Osteoblast (primary cell): ENCODE measurements around the gene TECR. TPM values are rescaled to one million over a fixed set of nuclear protein-coding genes. Genes with fewer than 3 reads are reported as not detected.

ENCODE experiments used
- DNase-seq: peaks from one replicate; pipeline ENCODE4 v3.0.0; 2011; ENCODE audit warnings: low spot score, mixed read lengths; ENCODE audit not compliant: insufficient read length; ENCODE audit errors: missing footprints
- H2AFZ ChIP-seq: 2 replicates; pipeline ENCODE4 v1.6.0; 2011; ENCODE audit warnings: mild to moderate bottlenecking, low read length
- H3K27ac ChIP-seq: 2 replicates; pipeline ENCODE4 v1.5.1; 2011; ENCODE audit warnings: mild to moderate bottlenecking, low read depth, low read length, moderate library complexity
- H3K27me3 ChIP-seq: 2 replicates; pipeline ENCODE4 v1.6.0; 2012; ENCODE audit warnings: mild to moderate bottlenecking, control low read depth, inconsistent platforms, low read length, moderate library complexity; ENCODE audit not compliant: insufficient read depth
- H3K36me3 ChIP-seq: 2 replicates; pipeline ENCODE4 v1.5.1; 2011; ENCODE audit warnings: mild to moderate bottlenecking, low read length, control low read depth, moderate library complexity; ENCODE audit not compliant: insufficient read depth
- H3K4me1 ChIP-seq: 2 replicates; pipeline ENCODE4 v1.5.1; 2011; ENCODE audit warnings: mild to moderate bottlenecking, low read length, control low read depth, moderate library complexity; ENCODE audit not compliant: insufficient read depth
- H3K4me2 ChIP-seq: 2 replicates; pipeline ENCODE4 v1.6.0; 2011; ENCODE audit warnings: mild to moderate bottlenecking, low read length; ENCODE audit not compliant: insufficient read depth
- H3K4me3 ChIP-seq: fragments of 200-600 bp; sonication (generic); 3 replicates; pipeline ENCODE4 v1.5.1; 2012; ENCODE audit warnings: mild to moderate bottlenecking, low read length, inconsistent platforms; ENCODE audit not compliant: insufficient read depth
- H3K79me2 ChIP-seq: 2 replicates; pipeline ENCODE4 v1.6.0; 2012; ENCODE audit warnings: mild to moderate bottlenecking, low read length, control low read depth, inconsistent platforms; ENCODE audit not compliant: insufficient read depth
- H3K9me3 ChIP-seq: 2 replicates; pipeline ENCODE4 v1.5.1; 2011; ENCODE audit warnings: low read depth, low read length, control low read depth
- H4K20me1 ChIP-seq: 2 replicates; pipeline ENCODE4 v1.6.0; 2012; ENCODE audit warnings: mild to moderate bottlenecking, low read length, control low read depth; ENCODE audit not compliant: insufficient read depth
- total RNA-seq: library from RNA; depleted of rRNA; stranded (reverse); fragments of >200 nt; gene quantifications from 2 replicates; pipeline ENCODE4 v1.2.3, GENCODE V29; 2012
- TF ChIP-seq, protein P1 (sequence below): IDR thresholded peaks from 2 replicates; pipeline ENCODE4 v1.5.1; 2011; ENCODE audit warnings: mild to moderate bottlenecking, low read depth, low read length, moderate library complexity; ENCODE audit errors: extremely low read depth

Gene TECR
- total RNA-seq, 1 donor = 41.6 TPM

DNA sequence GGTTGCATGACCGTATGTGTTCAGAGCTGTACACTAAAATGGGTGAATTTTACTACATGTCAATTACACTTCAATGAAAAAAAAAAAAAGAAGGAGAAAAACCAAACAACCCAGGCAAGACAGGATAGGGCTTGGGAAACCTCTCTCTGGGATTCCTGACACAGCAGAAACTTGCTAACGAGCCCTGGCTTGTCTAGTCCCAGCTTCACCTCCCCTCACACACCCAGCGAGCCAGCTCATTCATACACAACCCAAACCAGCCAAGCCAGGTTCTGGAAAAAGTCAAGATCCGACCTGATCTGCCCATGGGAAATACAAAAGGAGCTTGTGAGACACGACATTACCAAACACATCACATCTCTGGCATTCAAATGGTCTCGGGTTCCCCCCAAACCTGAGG is 3.7 kb upstream of the TECR start:
- no peak overlapping the region for H3K4me3 ChIP-seq
- H3K4me2 ChIP-seq = no peak overlapping the region
- peaks cover 23% of the 10 kb centered on the region for H3K4me1 ChIP-seq
- TF ChIP-seq, protein P1, sequence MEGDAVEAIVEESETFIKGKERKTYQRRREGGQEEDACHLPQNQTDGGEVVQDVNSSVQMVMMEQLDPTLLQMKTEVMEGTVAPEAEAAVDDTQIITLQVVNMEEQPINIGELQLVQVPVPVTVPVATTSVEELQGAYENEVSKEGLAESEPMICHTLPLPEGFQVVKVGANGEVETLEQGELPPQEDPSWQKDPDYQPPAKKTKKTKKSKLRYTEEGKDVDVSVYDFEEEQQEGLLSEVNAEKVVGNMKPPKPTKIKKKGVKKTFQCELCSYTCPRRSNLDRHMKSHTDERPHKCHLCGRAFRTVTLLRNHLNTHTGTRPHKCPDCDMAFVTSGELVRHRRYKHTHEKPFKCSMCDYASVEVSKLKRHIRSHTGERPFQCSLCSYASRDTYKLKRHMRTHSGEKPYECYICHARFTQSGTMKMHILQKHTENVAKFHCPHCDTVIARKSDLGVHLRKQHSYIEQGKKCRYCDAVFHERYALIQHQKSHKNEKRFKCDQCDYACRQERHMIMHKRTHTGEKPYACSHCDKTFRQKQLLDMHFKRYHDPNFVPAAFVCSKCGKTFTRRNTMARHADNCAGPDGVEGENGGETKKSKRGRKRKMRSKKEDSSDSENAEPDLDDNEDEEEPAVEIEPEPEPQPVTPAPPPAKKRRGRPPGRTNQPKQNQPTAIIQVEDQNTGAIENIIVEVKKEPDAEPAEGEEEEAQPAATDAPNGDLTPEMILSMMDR = no peak
- H3K9me3 ChIP-seq = no peaks in the 10 kb centered on the region
- H3K27ac ChIP-seq = no peak overlapping the region
- no peaks in the 10 kb centered on the region for H4K20me1 ChIP-seq
- no peaks in the 10 kb centered on the region for H3K27me3 ChIP-seq
- peaks cover 10% of the 10 kb centered on the region for H3K79me2 ChIP-seq
- H3K36me3 ChIP-seq = no peaks in the 10 kb centered on the region
- H2AFZ ChIP-seq = no peak overlapping the region
- no peak for DNase-seq

DNA sequence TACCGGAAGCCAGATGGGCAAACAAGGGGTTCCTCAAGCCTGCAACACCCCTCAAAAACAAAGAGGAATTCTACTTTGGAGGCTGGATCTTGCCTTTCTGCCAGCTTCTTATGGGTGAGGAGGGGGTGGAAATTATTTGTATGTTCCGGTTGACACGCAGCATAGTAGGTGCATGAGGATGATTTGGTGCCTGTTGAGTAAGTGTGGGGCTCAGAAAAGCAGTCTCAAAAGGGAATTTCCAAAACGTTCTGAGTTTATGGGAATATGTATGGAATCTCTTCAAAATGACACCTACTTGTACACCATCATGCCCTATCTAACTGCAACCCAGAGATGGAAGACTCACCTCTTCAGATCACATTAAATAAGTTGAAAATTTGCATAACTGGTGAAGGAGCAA is 3.0 kb upstream of the TECR start:
- H4K20me1 ChIP-seq = no peaks in the 10 kb centered on the region
- no peak overlapping the region for H2AFZ ChIP-seq
- no peak overlapping the region for H3K4me2 ChIP-seq
- peaks cover 17% of the 10 kb centered on the region for H3K79me2 ChIP-seq
- H3K27ac ChIP-seq = no peak overlapping the region
- no peaks in the 10 kb centered on the region for H3K27me3 ChIP-seq
- H3K9me3 ChIP-seq = no peaks in the 10 kb centered on the region
- TF ChIP-seq, protein P1 = no peak
- no peak overlapping the region for H3K4me3 ChIP-seq
- DNase-seq = no peak
- no peaks in the 10 kb centered on the region for H3K36me3 ChIP-seq
- peaks cover 23% of the 10 kb centered on the region for H3K4me1 ChIP-seq

DNA sequence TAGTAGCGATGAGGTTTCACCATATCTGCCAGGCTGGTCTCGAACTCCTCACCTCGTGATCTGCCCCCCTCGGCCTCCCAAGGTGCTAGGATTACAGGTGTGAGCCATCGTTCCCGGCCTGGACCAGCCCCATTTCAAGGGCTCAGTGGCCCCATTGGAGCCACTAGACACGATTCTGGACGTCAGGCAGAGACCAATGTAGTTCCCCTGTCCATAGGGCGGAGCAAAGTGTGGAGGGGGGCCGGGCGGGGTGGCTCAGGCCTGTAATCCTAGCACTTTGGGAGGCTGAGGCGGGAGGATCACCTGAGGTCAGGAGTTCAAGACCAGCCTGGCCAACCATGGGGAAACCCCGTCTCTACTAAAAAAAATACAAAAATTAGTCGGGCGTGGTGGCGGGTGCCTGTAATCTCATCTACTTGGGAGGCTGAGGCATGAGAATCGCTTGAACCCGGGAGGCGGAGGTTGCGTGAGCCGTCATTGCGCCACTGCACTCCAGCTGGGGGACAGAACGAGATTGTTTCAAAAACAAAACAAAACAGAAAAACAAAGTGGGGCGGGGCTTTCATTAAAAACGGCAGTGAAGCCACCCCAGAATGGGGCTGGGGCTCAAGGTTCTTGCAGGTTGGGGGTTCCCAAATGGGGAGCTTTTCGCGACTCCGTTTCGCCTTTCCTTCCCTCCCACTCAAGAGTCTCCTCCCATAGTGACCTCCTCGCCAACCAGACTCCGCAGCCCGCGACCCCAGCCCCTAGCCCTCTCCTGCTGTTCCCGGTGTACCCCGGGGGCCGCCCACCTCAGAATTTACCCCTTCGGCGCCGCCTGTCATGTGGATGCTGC is 758 bp upstream of the TECR start:
- Histone ChIP-seq H3K27ac (peak overlapping the region; percentile 80), H3K4me3 (peak overlapping the region; percentile 91), H3K27me3 (no peaks in the 10 kb centered on the region), H3K9me3 (no peaks in the 10 kb centered on the region), H3K36me3 (no peaks in the 10 kb centered on the region), H3K4me2 (peak overlapping the region; percentile 91), H4K20me1 (no peaks in the 10 kb centered on the region), H2AFZ (peak overlapping the region; percentile 92), H3K79me2 (peaks cover 34% of the 10 kb centered on the region), H3K4me1 (peaks cover 18% of the 10 kb centered on the region)
- TF ChIP-seq, protein P1 = no peak
- no peak for DNase-seq

DNA sequence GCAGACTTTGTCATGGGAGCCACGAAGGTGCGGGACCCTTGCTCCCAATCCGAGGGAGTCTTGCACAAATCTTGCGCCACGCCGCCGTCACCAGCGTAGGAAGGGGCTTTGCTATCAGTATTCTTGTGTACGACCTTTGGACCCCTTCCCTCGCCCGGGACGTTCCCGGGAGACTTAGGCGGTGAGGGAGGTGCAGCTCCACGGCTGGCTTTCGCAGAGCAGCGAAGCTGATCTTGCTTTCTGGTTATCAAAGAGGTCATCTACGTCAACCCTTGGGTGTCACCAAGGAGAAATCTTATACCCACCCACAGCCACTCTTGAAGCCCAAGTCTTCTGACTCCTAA is 583 bp downstream of the TECR start:
- H3K4me1 ChIP-seq = peaks cover 18% of the 10 kb centered on the region
- peak overlapping the region; percentile 100 for H2AFZ ChIP-seq
- H3K27ac ChIP-seq = peak overlapping the region; percentile 81
- H4K20me1 ChIP-seq = peaks cover 5% of the 10 kb centered on the region
- no peaks in the 10 kb centered on the region for H3K36me3 ChIP-seq
- peak overlapping the region; percentile 91 for H3K4me3 ChIP-seq
- no peaks in the 10 kb centered on the region for H3K27me3 ChIP-seq
- H3K9me3 ChIP-seq = no peaks in the 10 kb centered on the region
- H3K79me2 ChIP-seq = peaks cover 38% of the 10 kb centered on the region
- TF ChIP-seq, protein P1 = no peak
- peak overlapping the region; percentile 99 for H3K4me2 ChIP-seq
- DNase-seq = no peak
